Kidney epithelial cell (primary cell): ENCODE results near the gene SASH1. TPM values are rescaled to one million over a fixed set of nuclear protein-coding genes. Genes with fewer than 3 reads are reported as not detected.

Source experiments
- DNase-seq: peaks from one replicate; pipeline ENCODE4 v3.0.0-alpha.2; 2010; ENCODE audit warnings: low read depth
- H3K27me3 ChIP-seq: 2 replicates; pipeline ENCODE4 v1.6.0; 2011; ENCODE audit warnings: low read length; ENCODE audit not compliant: control insufficient read depth, insufficient read depth
- H3K36me3 ChIP-seq: 2 replicates; pipeline ENCODE4 v1.5.1; 2011; ENCODE audit warnings: low read length; ENCODE audit not compliant: control insufficient read depth, insufficient read depth
- H3K4me3 ChIP-seq: 2 replicates; pipeline ENCODE4 v1.5.1; 2011; ENCODE audit warnings: low read depth, mild to moderate bottlenecking, control low read depth, low read length
- CTCF ChIP-seq: IDR thresholded peaks from 2 replicates; pipeline ENCODE4 v1.5.1; 2011; ENCODE audit warnings: mild to moderate bottlenecking, moderate library complexity, low read length, control low read depth, inconsistent platforms; ENCODE audit not compliant: insufficient read depth, poor library complexity, severe bottlenecking
- total RNA-seq: library from RNA; depleted of rRNA; stranded (reverse); fragments of >200 nt; gene quantifications from 2 replicates; pipeline ENCODE4 v1.2.3, GENCODE V29; 2015

Gene SASH1
- total RNA-seq, 1 donor from 2014 or later = 13.8 TPM

- no peak for TF ChIP-seq CTCF
- no peaks in the 10 kb centered on the region for H3K27me3 ChIP-seq
- DNase-seq = no peak
These were observed 30.5 kb upstream of the SASH1 start for GRCh38 chr6:148311966-148312669.

DNA sequence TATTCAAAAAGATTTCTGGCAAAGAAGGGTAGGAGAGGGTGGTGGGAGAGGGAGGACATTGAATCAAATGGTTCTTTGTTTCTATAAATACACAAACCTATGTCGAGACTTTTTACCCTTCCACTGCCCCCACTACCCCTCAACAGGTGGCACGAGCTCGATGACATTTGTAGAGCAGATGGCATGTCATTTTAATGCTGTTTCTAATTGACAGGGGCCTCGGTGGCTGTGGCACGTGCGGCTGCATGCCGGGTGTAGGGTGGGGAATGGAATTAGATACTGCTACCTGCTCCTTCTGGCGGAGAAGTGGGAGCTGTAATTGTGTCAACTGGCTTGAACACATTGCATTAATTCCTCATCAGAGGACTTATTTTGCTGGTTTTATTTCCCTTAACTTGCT, 29.1 kb upstream of the SASH1 start:
- no peaks in the 10 kb centered on the region for H3K27me3 ChIP-seq
- TF ChIP-seq CTCF = no peak
- DNase-seq = no peak

More at GRCh38 chr6:148311966-148312669, 30.5 kb upstream of the SASH1 start:
- Histone ChIP-seq H3K36me3 (no peaks in the 10 kb centered on the region), H3K4me3 (no peak overlapping the region)

DNA sequence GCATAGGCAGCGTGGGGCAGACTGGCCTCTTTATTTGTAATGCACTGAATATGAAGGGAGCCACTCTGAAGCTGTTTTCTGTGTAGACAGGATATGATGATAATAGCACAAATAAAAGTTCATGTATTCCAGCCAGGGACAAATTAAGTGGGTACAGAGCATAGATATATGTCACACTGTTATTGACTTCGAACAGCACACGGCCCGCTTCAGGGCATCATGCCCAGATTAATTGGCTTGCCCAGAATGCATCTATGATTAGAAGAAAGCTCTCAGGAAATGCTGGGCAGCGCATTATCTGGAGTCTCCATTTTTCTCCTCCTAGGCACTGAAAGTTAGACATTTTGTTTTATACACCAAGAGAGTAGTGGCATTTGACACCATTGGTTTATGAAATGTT, 26.3 kb upstream of the SASH1 start:
- H3K27me3 ChIP-seq = no peaks in the 10 kb centered on the region
- no peak for TF ChIP-seq CTCF
- no peaks in the 10 kb centered on the region for H3K36me3 ChIP-seq
- no peak overlapping the region for H3K4me3 ChIP-seq
- no peak for DNase-seq

More for the DNA sequence above, 29.1 kb upstream of the SASH1 start:
- no peaks in the 10 kb centered on the region for H3K36me3 ChIP-seq
- H3K4me3 ChIP-seq = no peak overlapping the region

DNA sequence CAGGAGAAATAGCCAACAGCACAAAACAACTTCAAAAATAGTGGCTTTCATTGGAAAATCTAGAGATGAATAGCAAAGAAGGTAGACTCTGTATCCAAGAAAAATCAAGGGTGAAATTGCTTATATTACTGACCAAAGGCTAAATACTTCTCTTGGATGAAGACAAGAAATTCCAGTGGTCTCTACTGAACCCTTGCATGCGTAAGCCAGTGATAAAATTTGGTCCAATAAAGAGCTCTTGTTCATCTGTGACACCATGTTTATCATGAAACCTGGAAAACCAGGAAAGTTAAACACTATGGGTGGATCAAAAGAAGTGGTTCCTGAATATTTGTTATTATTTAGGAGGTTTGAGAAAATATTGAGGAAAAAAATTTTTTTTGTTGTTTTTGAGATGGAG, 25.6 kb upstream of the SASH1 start:
- no peaks in the 10 kb centered on the region for H3K36me3 ChIP-seq
- H3K4me3 ChIP-seq = no peak overlapping the region
- no peaks in the 10 kb centered on the region for H3K27me3 ChIP-seq
- DNase-seq = no peak
- TF ChIP-seq CTCF = no peak

DNA sequence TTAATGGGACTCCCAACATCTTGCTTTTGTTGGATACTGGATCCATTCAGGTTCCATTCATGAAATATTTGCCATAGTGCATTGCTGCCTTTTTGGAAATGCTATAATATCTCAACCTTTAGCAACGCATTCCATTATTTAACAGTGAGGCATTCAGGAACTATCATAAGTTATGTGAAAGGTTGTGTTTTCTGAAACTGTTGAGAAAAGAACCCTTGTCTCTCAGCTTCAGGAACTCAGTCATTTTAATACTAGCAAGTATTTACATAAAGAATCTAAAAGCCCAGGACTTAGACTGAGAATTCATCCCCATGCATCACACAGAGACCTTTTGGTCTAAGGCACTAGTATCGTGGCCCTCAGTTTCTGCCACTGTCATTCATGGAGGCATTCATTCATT, 24.9 kb upstream of the SASH1 start:
- no peak for TF ChIP-seq CTCF

DNA sequence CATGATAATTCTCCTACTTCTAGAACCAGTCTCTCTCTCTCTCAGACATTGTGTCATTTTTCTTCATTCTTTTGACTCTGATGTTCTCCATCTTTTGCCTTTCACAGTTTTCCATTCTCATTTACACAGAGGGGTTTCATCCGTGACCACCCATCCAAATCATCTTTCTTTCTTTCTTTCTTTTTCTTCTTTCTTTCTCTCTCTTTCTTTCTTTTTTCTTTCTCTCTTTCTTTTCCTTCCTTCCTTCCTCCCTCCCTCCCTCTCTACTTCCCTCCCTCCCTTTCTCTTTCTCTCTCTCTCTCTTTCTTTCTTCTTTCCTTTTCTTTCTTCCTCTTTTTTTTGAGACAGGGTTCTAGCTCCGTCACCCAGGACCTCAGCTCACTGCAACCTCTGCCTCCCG, 19.9 kb upstream of the SASH1 start:
- Histone ChIP-seq H3K36me3 (no peaks in the 10 kb centered on the region), H3K4me3 (no peak overlapping the region), H3K27me3 (no peaks in the 10 kb centered on the region)
- no peak for DNase-seq
- no peak for TF ChIP-seq CTCF

More for the DNA sequence above, 24.9 kb upstream of the SASH1 start:
- H3K4me3 ChIP-seq = no peak overlapping the region
- no peaks in the 10 kb centered on the region for H3K27me3 ChIP-seq
- H3K36me3 ChIP-seq = no peaks in the 10 kb centered on the region
- DNase-seq = no peak
